AG10803 (cell line): ENCODE data around the gene CPLX3.

Experiments
- DNase-seq: peaks from one replicate; pipeline ENCODE4 v3.0.0; 2010; ENCODE audit warnings: low read depth
- H3K4me3 ChIP-seq: 2 replicates; pipeline ENCODE4 v1.5.1; 2011; ENCODE audit warnings: mild to moderate bottlenecking, low read length, control low read depth
- TF ChIP-seq, protein P1 (sequence below): conservative IDR thresholded peaks from 2 replicates; pipeline ENCODE4 v1.5.1; 2011; ENCODE audit warnings: mild to moderate bottlenecking, low read length, control low read depth, inconsistent platforms

Gene CPLX3

DNA sequence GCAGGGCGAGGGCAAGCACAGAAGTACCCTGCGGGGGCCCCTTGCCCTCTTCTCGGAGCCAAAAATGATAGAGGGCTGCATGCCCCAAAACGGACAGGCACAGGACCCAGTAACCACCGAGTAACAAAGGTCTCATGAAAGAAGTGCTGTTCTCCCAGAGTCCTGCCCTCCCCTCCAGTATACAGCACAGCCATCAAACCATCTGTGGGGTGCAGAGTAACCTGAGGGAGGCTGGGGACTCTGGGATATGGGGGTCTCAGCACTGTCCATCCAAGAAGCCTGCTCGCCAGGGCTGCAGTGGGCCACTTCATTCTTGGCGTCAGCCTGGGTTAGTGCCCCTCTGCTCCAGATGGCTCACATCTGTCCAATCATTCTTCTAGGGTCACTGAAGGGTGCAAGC lies 10.4 kb downstream of the CPLX3 start:
- H3K4me3 ChIP-seq, result no peak overlapping the region
- no peak for DNase-seq
- TF ChIP-seq, protein P1, sequence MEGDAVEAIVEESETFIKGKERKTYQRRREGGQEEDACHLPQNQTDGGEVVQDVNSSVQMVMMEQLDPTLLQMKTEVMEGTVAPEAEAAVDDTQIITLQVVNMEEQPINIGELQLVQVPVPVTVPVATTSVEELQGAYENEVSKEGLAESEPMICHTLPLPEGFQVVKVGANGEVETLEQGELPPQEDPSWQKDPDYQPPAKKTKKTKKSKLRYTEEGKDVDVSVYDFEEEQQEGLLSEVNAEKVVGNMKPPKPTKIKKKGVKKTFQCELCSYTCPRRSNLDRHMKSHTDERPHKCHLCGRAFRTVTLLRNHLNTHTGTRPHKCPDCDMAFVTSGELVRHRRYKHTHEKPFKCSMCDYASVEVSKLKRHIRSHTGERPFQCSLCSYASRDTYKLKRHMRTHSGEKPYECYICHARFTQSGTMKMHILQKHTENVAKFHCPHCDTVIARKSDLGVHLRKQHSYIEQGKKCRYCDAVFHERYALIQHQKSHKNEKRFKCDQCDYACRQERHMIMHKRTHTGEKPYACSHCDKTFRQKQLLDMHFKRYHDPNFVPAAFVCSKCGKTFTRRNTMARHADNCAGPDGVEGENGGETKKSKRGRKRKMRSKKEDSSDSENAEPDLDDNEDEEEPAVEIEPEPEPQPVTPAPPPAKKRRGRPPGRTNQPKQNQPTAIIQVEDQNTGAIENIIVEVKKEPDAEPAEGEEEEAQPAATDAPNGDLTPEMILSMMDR, result no peak

DNA sequence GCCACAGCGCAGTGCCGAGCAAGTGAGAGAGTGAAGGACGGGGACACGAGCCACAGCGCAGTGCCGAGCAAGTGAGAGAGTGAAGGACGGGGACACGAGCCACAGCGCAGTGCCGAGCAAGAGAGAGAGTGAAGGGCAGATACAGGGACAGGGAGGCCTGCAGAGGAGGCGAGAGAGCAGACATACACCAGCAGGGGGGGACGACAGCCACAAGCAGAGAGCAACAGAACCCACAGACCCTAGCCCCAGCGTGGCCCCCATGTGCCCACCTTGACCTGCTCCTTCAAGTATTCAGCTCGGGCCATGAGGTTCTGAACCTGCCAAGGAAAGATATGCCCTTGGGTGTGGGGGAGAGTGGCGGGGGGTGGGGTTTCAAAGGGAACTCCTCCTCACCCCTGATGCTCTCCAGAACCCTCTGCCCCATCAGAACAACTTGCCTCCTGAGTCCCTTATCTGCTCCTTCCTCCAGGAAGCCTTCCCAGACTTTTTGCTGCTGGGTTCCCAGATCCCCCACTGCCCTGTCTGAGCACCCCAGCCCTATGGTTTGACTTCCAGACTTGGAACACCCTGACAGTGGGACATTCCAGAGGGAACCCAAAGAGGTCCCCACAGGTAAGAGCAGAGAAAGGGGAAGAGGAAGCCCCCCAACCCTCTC lies 11.2 kb downstream of the CPLX3 start:
- TF ChIP-seq, protein P1, result no peak
- DNase-seq, result no peak
- no peak overlapping the region for H3K4me3 ChIP-seq

DNA sequence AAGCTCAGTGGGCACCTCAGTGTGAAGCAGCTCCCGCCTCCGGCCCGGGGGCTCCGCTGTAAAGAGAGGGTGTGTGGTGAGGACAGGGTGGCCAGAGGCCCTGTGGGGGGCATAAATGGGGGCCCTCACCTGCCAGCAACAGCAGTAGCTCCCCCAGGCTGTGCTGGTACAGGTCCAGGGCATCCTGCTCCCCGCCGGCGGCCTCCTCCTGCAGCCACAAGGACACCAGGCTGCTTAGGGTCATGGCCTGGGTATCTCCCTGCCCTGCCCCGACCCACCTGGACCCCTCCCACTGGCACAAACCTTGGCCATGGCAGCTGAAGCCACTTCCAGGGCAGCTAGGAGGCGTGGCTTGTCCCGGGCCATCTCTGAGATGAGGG lies 11.7 kb downstream of the CPLX3 start:
- H3K4me3 ChIP-seq, result no peak overlapping the region
- TF ChIP-seq, protein P1, result no peak
- DNase-seq, result no peak

DNA sequence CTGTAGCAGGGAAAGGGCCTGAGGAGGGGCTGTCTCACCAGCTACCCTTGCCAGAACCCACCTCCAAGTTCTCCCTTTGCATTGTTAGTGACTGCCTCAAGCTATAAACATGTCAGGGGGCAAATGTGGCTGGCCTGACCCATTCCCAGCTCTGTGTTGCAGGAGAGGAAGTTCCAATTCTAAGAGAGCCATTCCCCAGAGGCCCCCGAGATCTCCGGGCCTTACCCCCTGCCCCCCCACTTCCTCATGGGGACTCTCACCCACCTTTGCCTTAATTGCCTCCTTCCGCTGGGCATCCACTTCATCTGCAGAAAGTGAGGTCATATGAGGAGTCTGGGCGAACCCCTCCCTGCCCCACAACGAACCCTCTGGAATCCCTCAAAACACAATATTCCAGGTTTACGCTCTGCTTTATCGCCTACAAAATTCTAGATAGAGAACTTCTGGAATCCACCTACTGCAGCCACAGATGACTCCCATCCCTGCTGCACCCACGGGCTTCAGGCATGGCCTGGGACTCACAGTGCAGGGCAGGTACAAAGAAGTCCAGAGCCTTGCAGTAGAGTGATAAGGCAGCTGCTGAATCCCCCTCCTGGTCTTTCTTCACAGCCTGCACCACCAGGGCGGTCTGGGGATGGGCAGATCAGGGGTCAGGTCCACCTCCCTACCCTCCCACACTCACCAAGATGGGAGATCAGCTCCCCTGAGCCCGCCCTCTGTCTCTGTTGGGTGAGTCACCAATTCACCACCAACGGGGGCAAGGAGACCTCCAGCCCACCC lies 12.5 kb downstream of the CPLX3 start:
- TF ChIP-seq, protein P1, result no peak
- H3K4me3 ChIP-seq, result no peak overlapping the region
- DNase-seq, result no peak

DNA sequence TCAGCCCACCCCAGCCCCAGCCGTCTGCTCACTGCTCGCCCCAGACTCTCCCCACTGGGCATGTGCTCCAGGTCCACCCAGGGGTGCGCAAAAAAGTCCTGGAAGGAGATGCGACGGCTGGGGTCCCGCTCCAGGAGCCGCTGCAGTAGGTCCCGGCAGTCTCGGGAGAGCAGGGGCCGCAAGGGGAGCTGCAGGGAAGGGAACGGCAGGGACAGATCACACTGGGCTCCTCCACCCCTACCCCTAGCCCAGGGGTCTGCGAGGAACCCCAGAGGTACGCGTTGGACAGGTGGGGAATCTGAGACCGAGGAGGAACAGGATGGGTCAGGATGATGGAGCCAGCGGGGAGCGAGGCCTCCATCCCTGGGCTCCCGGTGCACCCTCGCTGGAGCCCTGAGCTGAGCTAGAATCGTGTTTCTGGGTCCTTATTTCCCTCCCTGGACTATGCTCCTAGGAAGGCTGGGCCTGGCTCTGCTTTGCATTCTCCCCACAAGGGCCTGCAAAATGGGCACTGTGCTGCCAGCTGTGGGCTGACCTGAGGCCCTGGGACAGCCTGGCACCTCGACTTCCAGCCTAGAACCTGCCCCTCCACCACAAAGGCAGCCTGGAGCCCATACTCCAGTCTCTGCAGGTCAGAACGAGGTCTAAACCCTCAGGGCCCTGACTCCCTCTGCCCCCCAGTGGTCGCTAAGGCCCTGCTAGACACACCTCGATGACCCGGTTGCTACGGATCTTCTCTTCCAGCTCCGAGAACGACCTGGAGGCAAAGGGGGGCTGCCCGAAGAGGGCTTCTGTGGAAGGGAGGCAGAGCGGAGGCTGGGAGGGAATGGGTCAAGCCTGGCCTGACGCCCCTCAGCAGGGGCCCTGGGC lies 13.3 kb downstream of the CPLX3 start:
- TF ChIP-seq, protein P1, result no peak
- DNase-seq, result no peak
- H3K4me3 ChIP-seq, result no peak overlapping the region

DNA sequence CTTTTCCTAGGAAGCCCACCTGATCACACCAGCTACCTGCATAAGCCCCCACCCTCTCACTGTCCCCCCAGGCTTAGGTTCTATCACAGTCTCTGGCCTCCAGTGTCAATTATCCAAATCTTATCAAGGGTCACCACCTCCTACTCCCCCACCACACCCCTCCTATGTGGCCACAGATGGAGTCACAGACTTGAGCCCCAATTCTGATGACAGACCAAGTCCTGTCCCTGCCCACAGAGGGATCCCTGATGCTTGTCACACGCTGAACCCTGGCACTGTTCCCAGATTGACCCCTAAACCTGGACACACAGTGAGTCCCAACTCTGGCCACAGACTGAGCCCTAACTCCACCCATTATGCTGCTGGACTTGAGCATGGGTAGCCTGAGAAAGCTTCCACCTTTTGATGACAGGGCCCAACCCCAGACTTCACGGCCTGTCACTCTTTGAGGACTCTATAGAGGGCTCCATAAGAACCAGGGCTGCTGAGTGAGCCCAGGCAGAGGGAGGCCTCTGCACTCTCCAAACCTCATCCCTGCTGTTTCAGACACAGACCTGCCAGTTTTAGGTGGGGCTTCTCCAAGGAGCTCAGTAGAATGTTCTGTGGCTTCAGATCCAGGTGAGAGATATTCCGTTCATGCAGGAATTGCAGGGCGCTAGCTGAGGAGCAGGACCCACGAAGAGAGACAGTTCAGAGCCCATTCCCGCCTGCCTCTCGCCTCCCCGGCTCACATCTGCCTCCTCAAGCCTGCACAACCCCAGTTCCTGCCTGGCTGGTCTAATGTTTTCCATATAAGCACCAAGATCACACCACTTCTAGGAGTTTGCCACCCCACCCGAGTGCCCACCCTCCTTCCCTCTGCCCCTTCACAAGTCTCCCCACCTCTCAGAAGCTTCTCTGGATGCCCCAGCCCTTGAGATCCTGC lies 14.7 kb downstream of the CPLX3 start:
- no peak for DNase-seq
- H3K4me3 ChIP-seq, result no peak overlapping the region
- TF ChIP-seq, protein P1, result no peak
